ENCODE results near the gene ATP10B.

Gene ATP10B

DNA sequence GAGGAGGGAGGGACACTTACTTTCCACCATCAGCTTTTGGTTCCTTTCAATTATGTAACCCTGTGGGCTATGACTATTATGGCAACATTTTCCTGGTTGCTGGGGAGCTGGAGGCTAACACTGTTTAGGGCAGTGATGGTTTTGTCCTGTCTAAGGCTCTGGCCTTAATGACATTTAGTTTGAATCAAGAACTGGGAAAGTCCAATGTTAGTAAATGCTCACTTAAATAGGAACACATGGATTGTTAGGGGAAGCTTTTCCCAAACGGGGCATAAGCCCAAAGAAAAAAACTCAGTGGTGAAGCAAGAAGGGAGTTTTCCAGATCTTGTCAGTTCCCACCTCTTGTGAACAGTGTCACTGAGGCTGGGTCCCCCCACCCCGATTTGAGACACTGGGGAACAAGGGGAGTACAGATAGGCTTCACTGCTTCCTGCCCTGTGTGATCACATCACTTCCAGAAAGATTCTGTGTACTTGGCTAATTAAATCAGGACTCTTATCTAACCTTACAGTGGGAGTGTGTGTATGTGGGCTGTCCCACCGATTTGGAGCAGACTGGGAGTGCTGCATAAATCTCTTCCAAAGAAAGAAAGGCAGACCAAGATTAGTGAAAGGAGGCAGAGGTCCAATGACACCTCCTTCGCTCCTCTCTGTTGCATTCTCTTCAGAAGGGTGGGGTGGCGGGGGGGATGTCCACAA, 223.9 kb downstream of the ATP10B start:
- TF ChIP-seq POLR2AphosphoS5 (IDR thresholded peaks at IDR 0.05; ENCODE audit: low read depth, low read length) (no peak), SIN3A (IDR thresholded peaks at IDR 0.05; ENCODE audit: borderline replicate concordance, insufficient read depth, low read length) (no peak), FOXP2 (optimal IDR thresholded peaks at IDR 0.05; ENCODE audit: borderline replicate concordance, extremely low read depth, extremely low read length, insufficient read depth) (no peak), TAF1 (IDR thresholded peaks at IDR 0.05; ENCODE audit: borderline replicate concordance, insufficient read depth, low read length) (no peak)
- TF ChIP-seq, protein P1, sequence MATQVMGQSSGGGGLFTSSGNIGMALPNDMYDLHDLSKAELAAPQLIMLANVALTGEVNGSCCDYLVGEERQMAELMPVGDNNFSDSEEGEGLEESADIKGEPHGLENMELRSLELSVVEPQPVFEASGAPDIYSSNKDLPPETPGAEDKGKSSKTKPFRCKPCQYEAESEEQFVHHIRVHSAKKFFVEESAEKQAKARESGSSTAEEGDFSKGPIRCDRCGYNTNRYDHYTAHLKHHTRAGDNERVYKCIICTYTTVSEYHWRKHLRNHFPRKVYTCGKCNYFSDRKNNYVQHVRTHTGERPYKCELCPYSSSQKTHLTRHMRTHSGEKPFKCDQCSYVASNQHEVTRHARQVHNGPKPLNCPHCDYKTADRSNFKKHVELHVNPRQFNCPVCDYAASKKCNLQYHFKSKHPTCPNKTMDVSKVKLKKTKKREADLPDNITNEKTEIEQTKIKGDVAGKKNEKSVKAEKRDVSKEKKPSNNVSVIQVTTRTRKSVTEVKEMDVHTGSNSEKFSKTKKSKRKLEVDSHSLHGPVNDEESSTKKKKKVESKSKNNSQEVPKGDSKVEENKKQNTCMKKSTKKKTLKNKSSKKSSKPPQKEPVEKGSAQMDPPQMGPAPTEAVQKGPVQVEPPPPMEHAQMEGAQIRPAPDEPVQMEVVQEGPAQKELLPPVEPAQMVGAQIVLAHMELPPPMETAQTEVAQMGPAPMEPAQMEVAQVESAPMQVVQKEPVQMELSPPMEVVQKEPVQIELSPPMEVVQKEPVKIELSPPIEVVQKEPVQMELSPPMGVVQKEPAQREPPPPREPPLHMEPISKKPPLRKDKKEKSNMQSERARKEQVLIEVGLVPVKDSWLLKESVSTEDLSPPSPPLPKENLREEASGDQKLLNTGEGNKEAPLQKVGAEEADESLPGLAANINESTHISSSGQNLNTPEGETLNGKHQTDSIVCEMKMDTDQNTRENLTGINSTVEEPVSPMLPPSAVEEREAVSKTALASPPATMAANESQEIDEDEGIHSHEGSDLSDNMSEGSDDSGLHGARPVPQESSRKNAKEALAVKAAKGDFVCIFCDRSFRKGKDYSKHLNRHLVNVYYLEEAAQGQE (IDR thresholded peaks at IDR 0.05; ENCODE audit: insufficient read depth in 1 of 2, low read depth in 2 of 2, low read length in 2 of 2), result no peak

DNA sequence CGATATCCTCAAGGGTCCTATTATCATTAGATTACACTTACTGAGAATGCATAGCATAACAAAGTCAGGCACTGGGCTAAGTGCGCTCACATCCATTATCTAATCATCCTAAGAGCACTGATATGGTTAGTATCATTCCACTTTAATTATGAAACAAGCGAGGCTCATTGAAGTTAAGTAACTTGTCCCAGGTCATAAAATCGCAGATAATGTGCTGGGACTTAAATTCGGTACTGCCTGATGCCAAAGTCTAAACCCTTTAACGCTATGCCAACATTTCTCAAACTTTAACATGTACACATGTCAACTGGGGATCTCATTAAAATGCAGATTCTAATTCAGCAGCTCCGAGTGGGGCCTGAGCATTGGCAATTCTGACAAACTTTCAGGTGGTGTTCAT, 225.7 kb downstream of the ATP10B start:
- no peak for TF ChIP-seq TAF1 (IDR thresholded peaks at IDR 0.05; ENCODE audit: borderline replicate concordance, insufficient read depth, low read length)
- TF ChIP-seq FOXP2 (optimal IDR thresholded peaks at IDR 0.05; ENCODE audit: borderline replicate concordance, extremely low read depth, extremely low read length, insufficient read depth), result no peak
- no peak for TF ChIP-seq POLR2AphosphoS5 (IDR thresholded peaks at IDR 0.05; ENCODE audit: low read depth, low read length)
- TF ChIP-seq, protein P1 (IDR thresholded peaks at IDR 0.05; ENCODE audit: insufficient read depth in 1 of 2, low read depth in 2 of 2, low read length in 2 of 2), result no peak

DNA sequence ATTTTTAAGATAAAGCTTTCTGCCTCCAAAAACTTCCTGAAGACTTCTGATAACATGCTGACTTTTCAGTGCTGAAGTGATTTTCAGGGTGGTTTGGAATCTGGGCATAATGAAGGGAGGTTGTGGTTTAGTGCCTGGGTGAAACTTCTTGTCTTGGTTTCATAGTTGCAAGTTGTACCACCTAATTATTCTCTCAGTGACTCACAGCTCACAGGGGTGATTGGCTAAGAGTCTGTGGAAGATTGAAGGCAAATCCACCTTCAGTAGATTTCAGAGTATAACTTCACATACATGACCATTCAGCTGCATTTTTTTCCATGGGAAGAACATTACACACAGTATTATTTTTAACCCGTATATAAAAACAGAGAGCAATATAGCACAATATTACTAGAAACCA, 230.5 kb downstream of the ATP10B start:
- no peak for TF ChIP-seq POLR2AphosphoS5 (IDR thresholded peaks at IDR 0.05; ENCODE audit: low read depth, low read length)
- TF ChIP-seq, protein P1 (IDR thresholded peaks at IDR 0.05; ENCODE audit: insufficient read depth in 1 of 2, low read depth in 2 of 2, low read length in 2 of 2), result no peak
- TF ChIP-seq TAF1 (IDR thresholded peaks at IDR 0.05; ENCODE audit: borderline replicate concordance, insufficient read depth, low read length), result no peak
- TF ChIP-seq SIN3A (IDR thresholded peaks at IDR 0.05; ENCODE audit: borderline replicate concordance, insufficient read depth, low read length), result no peak
- no peak for TF ChIP-seq FOXP2 (optimal IDR thresholded peaks at IDR 0.05; ENCODE audit: borderline replicate concordance, extremely low read depth, extremely low read length, insufficient read depth)

DNA sequence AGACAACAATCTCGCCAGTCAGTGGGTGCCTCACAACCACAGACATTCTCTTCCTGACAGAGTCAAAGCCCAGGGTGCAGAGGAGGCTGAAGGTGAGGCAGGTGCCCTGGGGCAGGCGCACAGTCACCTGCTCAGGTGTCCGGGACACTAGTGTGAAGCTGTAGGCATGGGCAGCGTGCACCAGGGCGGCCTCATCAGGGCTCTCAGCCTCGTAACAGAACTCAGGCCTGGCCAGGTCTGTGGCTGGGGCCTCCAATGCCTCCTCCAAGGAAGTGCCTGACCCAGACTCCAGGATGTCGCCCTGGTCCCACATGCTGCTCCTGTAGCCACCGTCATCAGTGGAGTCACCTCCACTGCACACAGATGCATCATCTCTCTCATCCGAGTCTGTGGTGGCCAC, 231.6 kb downstream of the ATP10B start:
- TF ChIP-seq, protein P1 (IDR thresholded peaks at IDR 0.05; ENCODE audit: insufficient read depth in 1 of 2, low read depth in 2 of 2, low read length in 2 of 2), result no peak
- TF ChIP-seq SIN3A (IDR thresholded peaks at IDR 0.05; ENCODE audit: borderline replicate concordance, insufficient read depth, low read length) (no peak), POLR2AphosphoS5 (IDR thresholded peaks at IDR 0.05; ENCODE audit: low read depth, low read length) (no peak), FOXP2 (optimal IDR thresholded peaks at IDR 0.05; ENCODE audit: borderline replicate concordance, extremely low read depth, extremely low read length, insufficient read depth) (no peak), TAF1 (IDR thresholded peaks at IDR 0.05; ENCODE audit: borderline replicate concordance, insufficient read depth, low read length) (no peak)

All from PFSK-1 (cell line).